ENCODE measurements around the gene CMPK2.

Gene CMPK2

GRCh38 chr2:6841537-6842287 lies 24.0 kb downstream of the CMPK2 start:
- no peak for DNase-seq

- no peak for DNase-seq
These were observed 26.9 kb downstream of the CMPK2 start for GRCh38 chr2:6838673-6839319.

GRCh38 chr2:6835467-6835866 lies 30.2 kb downstream of the CMPK2 start:
- peak; percentile 67 for DNase-seq

GRCh38 chr2:6834163-6834562 lies 31.5 kb downstream of the CMPK2 start:
- no peak for DNase-seq

- DNase-seq: no peak
These were observed 32.5 kb downstream of the CMPK2 start for GRCh38 chr2:6833300-6833604.

- no peak for DNase-seq
These were observed 33.0 kb downstream of the CMPK2 start for GRCh38 chr2:6832596-6833299.

- DNase-seq: no peak
These were observed 34.5 kb downstream of the CMPK2 start for GRCh38 chr2:6831229-6831628.

GRCh38 chr2:6828299-6828584 lies 37.5 kb downstream of the CMPK2 start:
- peak; percentile 86 for DNase-seq

GRCh38 chr2:6827566-6828298 lies 38.0 kb downstream of the CMPK2 start:
- no peak for DNase-seq

- peak; percentile 92 for DNase-seq
These were observed 39.4 kb downstream of the CMPK2 start for GRCh38 chr2:6826081-6826913.

GRCh38 chr2:6824962-6825361 lies 40.7 kb downstream of the CMPK2 start:
- DNase-seq: no peak

- no peak for DNase-seq
These were observed 42.6 kb downstream of the CMPK2 start for GRCh38 chr2:6823111-6823510.

GRCh38 chr2:6822406-6822805 lies 43.3 kb downstream of the CMPK2 start:
- no peak for DNase-seq

- no peak for DNase-seq
These were observed 44.7 kb downstream of the CMPK2 start for GRCh38 chr2:6820903-6821584.

- no peak for DNase-seq
These were observed 45.5 kb downstream of the CMPK2 start for GRCh38 chr2:6820236-6820635.

- DNase-seq: no peak
These were observed 46.0 kb downstream of the CMPK2 start for GRCh38 chr2:6819668-6820067.

GRCh38 chr2:6818012-6818411 lies 47.7 kb downstream of the CMPK2 start:
- DNase-seq: no peak

GRCh38 chr2:6814869-6815268 lies 50.8 kb downstream of the CMPK2 start:
- DNase-seq: no peak

- DNase-seq: no peak
These were observed 51.4 kb downstream of the CMPK2 start for GRCh38 chr2:6814312-6814711.

GRCh38 chr2:6813573-6813972 lies 52.1 kb downstream of the CMPK2 start:
- DNase-seq: no peak

- no peak for DNase-seq
These were observed 52.7 kb downstream of the CMPK2 start for GRCh38 chr2:6812857-6813530.

- no peak for DNase-seq
These were observed 54.7 kb downstream of the CMPK2 start for GRCh38 chr2:6810961-6811360.
